HL-60 (cell line): Measurements from ENCODE around the gene SNX9.

ENCODE experiments used
- GABPA ChIP-seq: IDR thresholded peaks from 2 replicates; pipeline ENCODE4 v1.6.1; 2012; ENCODE audit warnings: low read depth
- POLR2AphosphoS5 ChIP-seq: IDR thresholded peaks from 2 replicates; pipeline ENCODE4 v1.6.1; 2012; ENCODE audit warnings: low read depth
- TF ChIP-seq, protein P1 (sequence below): IDR thresholded peaks from one replicate; pipeline ENCODE4 v1.5.1; 2011; ENCODE audit warnings: low read length, control low read depth, inconsistent platforms; ENCODE audit not compliant: insufficient read depth

DNA sequence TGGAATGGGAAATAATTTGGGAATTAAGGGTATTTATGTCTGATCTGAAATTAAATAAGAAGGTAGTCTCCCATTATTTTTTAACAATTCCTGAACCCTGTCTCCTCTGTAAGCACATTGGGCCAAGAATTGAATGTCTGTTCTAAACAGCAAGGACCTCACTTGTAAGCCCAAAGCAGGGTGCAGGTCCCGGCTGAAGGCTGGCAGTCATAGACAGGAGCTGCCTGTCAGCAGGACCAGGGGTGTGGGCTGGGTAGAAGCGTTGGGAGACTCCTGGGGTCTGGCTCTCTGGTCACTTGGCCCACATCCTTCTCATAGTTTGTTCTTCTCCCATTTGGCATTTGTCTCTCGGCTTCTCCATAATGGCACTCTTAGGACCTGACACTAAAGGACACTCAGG, 75.6 kb downstream of the SNX9 start:
- TF ChIP-seq, protein P1, sequence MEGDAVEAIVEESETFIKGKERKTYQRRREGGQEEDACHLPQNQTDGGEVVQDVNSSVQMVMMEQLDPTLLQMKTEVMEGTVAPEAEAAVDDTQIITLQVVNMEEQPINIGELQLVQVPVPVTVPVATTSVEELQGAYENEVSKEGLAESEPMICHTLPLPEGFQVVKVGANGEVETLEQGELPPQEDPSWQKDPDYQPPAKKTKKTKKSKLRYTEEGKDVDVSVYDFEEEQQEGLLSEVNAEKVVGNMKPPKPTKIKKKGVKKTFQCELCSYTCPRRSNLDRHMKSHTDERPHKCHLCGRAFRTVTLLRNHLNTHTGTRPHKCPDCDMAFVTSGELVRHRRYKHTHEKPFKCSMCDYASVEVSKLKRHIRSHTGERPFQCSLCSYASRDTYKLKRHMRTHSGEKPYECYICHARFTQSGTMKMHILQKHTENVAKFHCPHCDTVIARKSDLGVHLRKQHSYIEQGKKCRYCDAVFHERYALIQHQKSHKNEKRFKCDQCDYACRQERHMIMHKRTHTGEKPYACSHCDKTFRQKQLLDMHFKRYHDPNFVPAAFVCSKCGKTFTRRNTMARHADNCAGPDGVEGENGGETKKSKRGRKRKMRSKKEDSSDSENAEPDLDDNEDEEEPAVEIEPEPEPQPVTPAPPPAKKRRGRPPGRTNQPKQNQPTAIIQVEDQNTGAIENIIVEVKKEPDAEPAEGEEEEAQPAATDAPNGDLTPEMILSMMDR: no peak
- no peak for TF ChIP-seq GABPA
- no peak for TF ChIP-seq POLR2AphosphoS5
